HG03521 (cell line): ENCODE results near the gene DRD4.
"Not testable (repeated sequence)": the region's sequence is repeated elsewhere in the genome, so short reads cannot be mapped to it uniquely, and the experiment has no call there.

Experiments
- ATAC-seq: cut with Tn5 transposase; IDR thresholded peaks from one replicate; pipeline ENCODE4 v1.9.1; 2021; ENCODE audit warnings: mild to moderate bottlenecking, moderate library complexity; ENCODE audit not compliant: unreplicated experiment

The DRD4 gene

GRCh38 chr11:673866-674265, 36.8 kb downstream of the DRD4 start:
- no peak for ATAC-seq

- no peak for ATAC-seq
Observed at GRCh38 chr11:674406-674805, 37.3 kb downstream of the DRD4 start.

GRCh38 chr11:678297-678696, 41.2 kb downstream of the DRD4 start:
- no peak for ATAC-seq

GRCh38 chr11:679271-680207, 42.5 kb downstream of the DRD4 start:
- no peak for ATAC-seq

- ATAC-seq, result no peak
Observed at GRCh38 chr11:680476-680875, 43.4 kb downstream of the DRD4 start.

- ATAC-seq, result no peak
Observed at GRCh38 chr11:680970-681369, 43.9 kb downstream of the DRD4 start.

GRCh38 chr11:686451-687243, 49.6 kb downstream of the DRD4 start:
- no peak for ATAC-seq

- no peak for ATAC-seq
Observed at GRCh38 chr11:687751-688150, 50.7 kb downstream of the DRD4 start.

GRCh38 chr11:688681-689080, 51.6 kb downstream of the DRD4 start:
- ATAC-seq, result no peak

GRCh38 chr11:689625-690024, 52.6 kb downstream of the DRD4 start:
- no peak for ATAC-seq

- ATAC-seq, result not testable (repeated sequence)
Observed at GRCh38 chr11:690244-690643, 53.2 kb downstream of the DRD4 start.
